Gastrocnemius medialis (tissue), 4 donors: ENCODE results near the gene ANXA11.

Experiments used
- CTCF ChIP-seq, 5 experiments: fragments of 450-650 bp in 3 of 5; fragments of 200-600 bp in 2 of 5; sonication (generic) in 2 of 5; IDR thresholded peaks in 4 of 5; conservative IDR thresholded peaks in 1 of 5; 1 replicate in 4 of 5; 2 replicates in 1 of 5; pipeline ENCODE4 v1.5.1; 2016 to 2019; ENCODE audit warnings: antibody characterized with exemption in 5 of 5, mild to moderate bottlenecking in 3 of 5, moderate library complexity in 3 of 5
- POLR2A ChIP-seq, 2 donors: fragments of 450-650 bp; IDR thresholded peaks; one replicate each; pipeline ENCODE4 v1.6.1; 2017; ENCODE audit warnings: antibody characterized with exemption in 2 of 2, mild to moderate bottlenecking in 2 of 2, moderate library complexity in 2 of 2

GRCh38 chr10:80195046-80195574, 10.2 kb downstream of the ANXA11 start:
- TF ChIP-seq CTCF (IDR thresholded peaks at IDR 0.05 in 4 of 5, conservative IDR thresholded peaks at IDR 0.05 in 1 of 5) (no peak), POLR2A (IDR thresholded peaks at IDR 0.05) (no peak)
